ENCODE measurements around the gene APOL2. TPM values are rescaled to one million over a fixed set of nuclear protein-coding genes. Genes with fewer than 3 reads are reported as not detected.

Gene APOL2
- polyA plus RNA-seq, 1 donor (not counting 4 experiments of a cell fraction or from before 2014, with no cell fraction given): 8.9 TPM

GRCh38 chr22:36225333-36225922 lies 13.9 kb downstream of the APOL2 start:
- Histone ChIP-seq H4K20me1 (ENCODE audit: control insufficient read depth, extremely low read depth, insufficient read depth, low read length) (no peaks in the 10 kb centered on the region), H3K36me3 (ENCODE audit: control insufficient read depth in 2 of 2, extremely low read depth in 1 of 2, insufficient read depth in 2 of 2, low read length in 2 of 2) (peaks cover under 1 to 7% of the 10 kb centered on the region in 2 experiments), H3K9ac (ENCODE audit: control insufficient read depth, extremely low read depth, insufficient read depth, low read length) (no peak overlapping the region), H3K27me3 (ENCODE audit: control insufficient read depth, extremely low read depth, insufficient read depth, low read length) (no peaks in the 10 kb centered on the region), H3K9me3 (ENCODE audit: control insufficient read depth, low read depth, low read length) (no peaks in the 10 kb centered on the region), H3K27ac (ENCODE audit: control insufficient read depth, insufficient read depth, low read length) (no peak overlapping the region), H3K79me2 (ENCODE audit: control insufficient read depth, insufficient read depth, low read length) (no peaks in the 10 kb centered on the region), H3K4me3 (ENCODE audit: control insufficient read depth in 2 of 3, extremely low read depth in 1 of 3, insufficient read depth in 2 of 3, low read depth in 1 of 3, low read length in 3 of 3) (no peak overlapping the region), H3K4me1 (ENCODE audit: control insufficient read depth, extremely low read depth, insufficient read depth, low read length) (no peaks in the 10 kb centered on the region), H3K4me2 (ENCODE audit: control insufficient read depth, extremely low read depth, insufficient read depth, low read depth, low read length) (no peak overlapping the region), H3K9me1 (ENCODE audit: control insufficient read depth, extremely low read depth, insufficient read depth, low read length) (no peaks in the 10 kb centered on the region), H2AFZ (ENCODE audit: control insufficient read depth, low read length) (no peak overlapping the region)
- no peak for TF ChIP-seq EZH2 (IDR thresholded peaks at IDR 0.05; ENCODE audit: low read length)
- TF ChIP-seq, protein P1, sequence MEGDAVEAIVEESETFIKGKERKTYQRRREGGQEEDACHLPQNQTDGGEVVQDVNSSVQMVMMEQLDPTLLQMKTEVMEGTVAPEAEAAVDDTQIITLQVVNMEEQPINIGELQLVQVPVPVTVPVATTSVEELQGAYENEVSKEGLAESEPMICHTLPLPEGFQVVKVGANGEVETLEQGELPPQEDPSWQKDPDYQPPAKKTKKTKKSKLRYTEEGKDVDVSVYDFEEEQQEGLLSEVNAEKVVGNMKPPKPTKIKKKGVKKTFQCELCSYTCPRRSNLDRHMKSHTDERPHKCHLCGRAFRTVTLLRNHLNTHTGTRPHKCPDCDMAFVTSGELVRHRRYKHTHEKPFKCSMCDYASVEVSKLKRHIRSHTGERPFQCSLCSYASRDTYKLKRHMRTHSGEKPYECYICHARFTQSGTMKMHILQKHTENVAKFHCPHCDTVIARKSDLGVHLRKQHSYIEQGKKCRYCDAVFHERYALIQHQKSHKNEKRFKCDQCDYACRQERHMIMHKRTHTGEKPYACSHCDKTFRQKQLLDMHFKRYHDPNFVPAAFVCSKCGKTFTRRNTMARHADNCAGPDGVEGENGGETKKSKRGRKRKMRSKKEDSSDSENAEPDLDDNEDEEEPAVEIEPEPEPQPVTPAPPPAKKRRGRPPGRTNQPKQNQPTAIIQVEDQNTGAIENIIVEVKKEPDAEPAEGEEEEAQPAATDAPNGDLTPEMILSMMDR (optimal IDR thresholded peaks at IDR 0.05 in 1 of 3, IDR thresholded peaks at IDR 0.05 in 1 of 3, conservative IDR thresholded peaks at IDR 0.05 in 1 of 3; ENCODE audit: extremely low read depth in 1 of 3, insufficient read depth in 2 of 3, low read length in 3 of 3): no peak
- DNase-seq (ENCODE audit: low read depth, low spot score): no peak
- dilution Hi-C loops (cut with MboI; ENCODE audit: extremely low pct_ligation_motif_present, low sequenced_read_pairs): no loop called here
- no peak for FAIRE-seq

GRCh38 chr22:36224245-36224644 lies 15.1 kb downstream of the APOL2 start:
- H3K4me3 ChIP-seq (ENCODE audit: control insufficient read depth in 2 of 3, extremely low read depth in 1 of 3, insufficient read depth in 2 of 3, low read depth in 1 of 3, low read length in 3 of 3): no peak overlapping the region
- no peak for FAIRE-seq
- no peaks in the 10 kb centered on the region for H3K9me1 ChIP-seq (ENCODE audit: control insufficient read depth, extremely low read depth, insufficient read depth, low read length)
- peaks cover 0 to 7% of the 10 kb centered on the region in 2 experiments for H3K36me3 ChIP-seq (ENCODE audit: control insufficient read depth in 2 of 2, extremely low read depth in 1 of 2, insufficient read depth in 2 of 2, low read length in 2 of 2)
- TF ChIP-seq, protein P1 (optimal IDR thresholded peaks at IDR 0.05 in 1 of 3, IDR thresholded peaks at IDR 0.05 in 1 of 3, conservative IDR thresholded peaks at IDR 0.05 in 1 of 3; ENCODE audit: extremely low read depth in 1 of 3, insufficient read depth in 2 of 3, low read length in 3 of 3): no peak
- no peak for TF ChIP-seq EZH2 (IDR thresholded peaks at IDR 0.05; ENCODE audit: low read length)
- dilution Hi-C loops (cut with MboI; ENCODE audit: extremely low pct_ligation_motif_present, low sequenced_read_pairs): no loop called here
- H2AFZ ChIP-seq (ENCODE audit: control insufficient read depth, low read length): no peak overlapping the region
- no peaks in the 10 kb centered on the region for H3K9me3 ChIP-seq (ENCODE audit: control insufficient read depth, low read depth, low read length)
- H4K20me1 ChIP-seq (ENCODE audit: control insufficient read depth, extremely low read depth, insufficient read depth, low read length): no peaks in the 10 kb centered on the region
- H3K4me2 ChIP-seq (ENCODE audit: control insufficient read depth, extremely low read depth, insufficient read depth, low read depth, low read length): no peak overlapping the region
- no peaks in the 10 kb centered on the region for H3K27me3 ChIP-seq (ENCODE audit: control insufficient read depth, extremely low read depth, insufficient read depth, low read length)
- no peaks in the 10 kb centered on the region for H3K4me1 ChIP-seq (ENCODE audit: control insufficient read depth, extremely low read depth, insufficient read depth, low read length)
- no peak overlapping the region for H3K9ac ChIP-seq (ENCODE audit: control insufficient read depth, extremely low read depth, insufficient read depth, low read length)
- no peaks in the 10 kb centered on the region for H3K79me2 ChIP-seq (ENCODE audit: control insufficient read depth, insufficient read depth, low read length)
- H3K27ac ChIP-seq (ENCODE audit: control insufficient read depth, insufficient read depth, low read length): no peak overlapping the region
- no peak for DNase-seq (ENCODE audit: low read depth, low spot score)

Data from keratinocyte (primary cell).